ENCODE results near the gene STK32B.

DNA sequence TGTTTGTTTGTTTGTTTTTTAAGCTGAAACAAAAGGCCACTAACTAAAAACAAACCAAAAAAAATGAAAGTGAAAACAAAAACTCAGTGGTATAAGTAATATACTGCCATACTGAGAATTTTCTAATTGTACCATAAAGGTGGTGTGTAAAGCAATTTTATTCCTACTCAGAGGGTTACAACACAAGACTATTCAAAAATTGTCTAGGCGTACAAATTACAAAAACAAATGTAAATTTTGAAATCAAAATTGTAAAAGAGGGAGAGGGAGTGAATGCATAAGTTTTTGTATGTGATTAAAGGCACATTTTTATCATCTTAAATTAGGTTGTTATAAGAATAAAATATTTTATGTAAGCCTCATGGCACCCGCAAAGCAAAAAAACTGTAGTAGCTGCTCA, 232.6 kb downstream of the STK32B start:
- no peak for TF ChIP-seq POLR2A (IDR thresholded peaks at IDR 0.05)
- TF ChIP-seq, protein P1, sequence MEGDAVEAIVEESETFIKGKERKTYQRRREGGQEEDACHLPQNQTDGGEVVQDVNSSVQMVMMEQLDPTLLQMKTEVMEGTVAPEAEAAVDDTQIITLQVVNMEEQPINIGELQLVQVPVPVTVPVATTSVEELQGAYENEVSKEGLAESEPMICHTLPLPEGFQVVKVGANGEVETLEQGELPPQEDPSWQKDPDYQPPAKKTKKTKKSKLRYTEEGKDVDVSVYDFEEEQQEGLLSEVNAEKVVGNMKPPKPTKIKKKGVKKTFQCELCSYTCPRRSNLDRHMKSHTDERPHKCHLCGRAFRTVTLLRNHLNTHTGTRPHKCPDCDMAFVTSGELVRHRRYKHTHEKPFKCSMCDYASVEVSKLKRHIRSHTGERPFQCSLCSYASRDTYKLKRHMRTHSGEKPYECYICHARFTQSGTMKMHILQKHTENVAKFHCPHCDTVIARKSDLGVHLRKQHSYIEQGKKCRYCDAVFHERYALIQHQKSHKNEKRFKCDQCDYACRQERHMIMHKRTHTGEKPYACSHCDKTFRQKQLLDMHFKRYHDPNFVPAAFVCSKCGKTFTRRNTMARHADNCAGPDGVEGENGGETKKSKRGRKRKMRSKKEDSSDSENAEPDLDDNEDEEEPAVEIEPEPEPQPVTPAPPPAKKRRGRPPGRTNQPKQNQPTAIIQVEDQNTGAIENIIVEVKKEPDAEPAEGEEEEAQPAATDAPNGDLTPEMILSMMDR (IDR thresholded peaks at IDR 0.05): no peak

Data from stomach (tissue), 4 donors.